HG02981 (cell line): Measurements from ENCODE around the gene NHLH2.

Experiments used
- ATAC-seq: cut with Tn5 transposase; IDR thresholded peaks from one replicate; pipeline ENCODE4 v1.9.1; 2021; ENCODE audit warnings: mild to moderate bottlenecking, moderate library complexity; ENCODE audit not compliant: unreplicated experiment

The NHLH2 gene

GRCh38 chr1:115838431-115839028 is 2.4 kb downstream of the NHLH2 start:
- no peak for ATAC-seq

DNA sequence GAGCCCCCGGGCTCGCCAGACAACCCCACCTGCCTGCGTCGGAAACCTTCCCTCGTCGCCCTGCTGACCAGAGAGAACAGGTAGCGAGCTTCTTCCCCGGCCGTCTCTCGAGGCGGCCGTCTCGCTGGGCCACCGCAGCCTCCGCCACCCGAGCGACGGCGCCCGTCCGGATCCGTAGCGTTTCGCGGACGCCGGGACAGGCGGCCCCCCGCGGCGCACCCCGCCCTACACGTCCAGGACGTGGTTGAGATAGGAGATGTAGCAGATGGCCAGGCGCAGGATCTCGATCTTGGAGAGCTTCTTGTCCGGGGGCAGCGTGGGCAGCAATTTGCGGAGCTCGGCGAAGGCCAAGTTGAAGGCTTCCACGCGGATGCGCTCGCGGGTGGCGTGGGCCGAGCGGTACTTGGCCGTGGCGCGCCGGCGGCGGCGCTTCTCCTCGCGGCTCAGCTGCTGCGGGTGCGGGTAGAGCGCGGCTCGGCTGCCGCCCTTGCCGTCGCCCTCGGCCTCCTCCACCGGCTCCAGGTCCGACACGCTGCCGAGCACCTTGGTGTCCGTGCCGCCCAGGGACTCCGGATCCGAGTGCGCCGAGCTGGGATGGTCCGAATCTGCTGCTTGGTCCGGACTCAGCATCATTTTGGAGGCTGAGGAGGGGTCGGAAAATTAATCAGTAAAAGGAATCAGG is 3.0 kb downstream of the NHLH2 start:
- no peak for ATAC-seq

GRCh38 chr1:115837341-115837739 is 3.6 kb downstream of the NHLH2 start:
- ATAC-seq = no peak

GRCh38 chr1:115833856-115834255 is 7.1 kb downstream of the NHLH2 start:
- ATAC-seq = no peak

- ATAC-seq = no peak
These were observed 8.3 kb downstream of the NHLH2 start for GRCh38 chr1:115832651-115833050.

DNA sequence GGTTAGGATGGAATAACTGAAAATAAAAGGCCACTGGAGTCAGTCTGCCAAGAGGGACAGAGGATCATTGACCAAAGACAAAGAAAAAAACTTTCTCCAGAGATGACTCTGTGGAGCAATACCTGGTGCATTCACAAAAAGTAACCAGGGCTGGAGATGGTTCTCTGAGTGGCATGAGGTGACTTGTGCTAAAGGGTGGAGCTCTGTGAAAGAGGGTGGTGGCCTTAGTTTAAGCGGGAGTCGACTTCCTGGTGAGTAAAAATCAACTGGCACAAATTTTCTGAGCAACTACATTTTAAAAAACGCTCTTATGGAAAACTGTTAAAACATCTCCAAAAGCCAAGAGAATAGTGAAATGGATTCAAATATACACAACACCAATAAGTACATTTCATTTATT is 10.0 kb downstream of the NHLH2 start:
- no peak for ATAC-seq

GRCh38 chr1:115829947-115830346 is 11.0 kb downstream of the NHLH2 start:
- ATAC-seq = no peak

DNA sequence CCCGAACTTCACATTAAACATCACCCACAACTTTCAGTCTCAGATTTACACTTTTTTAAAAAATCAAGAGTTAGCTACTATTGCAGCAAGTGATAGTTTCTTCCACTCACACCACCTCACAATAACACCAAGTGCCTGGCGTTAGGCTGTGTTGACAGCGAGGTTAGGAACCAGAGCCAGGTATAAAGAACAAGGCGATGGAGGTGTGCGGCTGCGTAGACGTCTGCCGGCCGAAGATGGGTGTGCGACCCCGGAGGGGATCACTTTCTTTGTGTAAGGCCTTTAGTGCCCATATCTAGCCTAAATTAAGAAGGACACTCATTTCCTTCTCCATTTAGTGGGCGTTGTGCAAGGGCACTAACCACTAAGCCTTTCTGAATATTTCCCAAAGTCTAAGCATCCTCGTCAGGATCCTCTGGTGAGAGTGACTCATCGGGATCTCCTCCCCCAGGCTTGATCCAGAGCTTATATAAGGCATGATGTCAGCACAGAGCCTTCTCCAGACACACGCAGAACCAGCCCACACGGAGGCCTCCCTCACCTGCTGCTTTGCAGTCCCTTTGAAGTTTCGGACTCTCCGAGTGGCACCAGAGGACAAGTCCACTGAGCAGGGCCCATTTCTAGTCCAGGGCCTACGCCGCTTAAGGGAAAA is 11.8 kb downstream of the NHLH2 start:
- ATAC-seq = no peak

DNA sequence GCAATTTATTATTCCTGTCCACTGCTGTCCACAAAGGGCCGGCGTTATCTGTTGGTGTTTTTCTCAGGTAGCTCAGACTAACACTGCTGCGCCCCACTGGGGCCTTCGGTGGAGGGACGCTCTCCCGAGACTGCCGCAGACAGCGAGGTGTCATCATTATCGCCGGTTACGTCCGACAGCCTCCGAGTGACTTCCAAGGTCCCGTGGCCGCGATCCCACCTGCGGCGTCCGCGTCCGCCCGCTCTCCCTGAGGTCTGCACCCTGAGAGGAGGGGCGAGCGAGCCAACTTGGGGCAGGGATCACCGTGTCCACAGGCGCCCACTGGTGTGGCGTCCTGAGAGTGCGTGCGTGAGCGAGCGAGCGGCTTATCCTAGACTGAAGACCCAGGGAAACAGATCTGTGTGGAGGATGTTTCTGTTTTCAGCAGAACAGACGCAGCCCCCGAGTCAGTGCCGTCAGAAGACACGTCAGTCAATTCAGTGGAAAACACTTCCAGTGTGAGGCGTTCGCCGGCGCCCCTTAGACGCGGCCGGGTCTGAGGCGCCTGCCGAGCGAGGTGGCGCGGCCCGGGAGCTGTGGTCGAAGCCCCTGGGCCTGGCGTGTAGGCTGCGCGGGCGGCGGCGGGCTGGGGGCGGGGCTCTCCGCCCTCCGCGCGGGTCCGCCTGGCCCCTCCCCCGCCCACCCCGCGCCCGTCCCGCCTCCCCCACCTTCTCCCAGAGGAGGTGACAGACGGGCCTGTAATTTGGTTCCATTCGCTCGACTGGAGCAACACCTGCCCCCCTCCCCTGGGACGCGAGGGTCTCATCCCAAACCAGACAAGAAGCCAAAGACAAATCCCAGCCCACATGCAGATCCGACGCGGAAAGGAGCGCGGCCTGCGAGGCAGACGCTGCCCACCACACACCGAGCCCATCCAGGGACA is 12.6 kb downstream of the NHLH2 start:
- no peak for ATAC-seq

DNA sequence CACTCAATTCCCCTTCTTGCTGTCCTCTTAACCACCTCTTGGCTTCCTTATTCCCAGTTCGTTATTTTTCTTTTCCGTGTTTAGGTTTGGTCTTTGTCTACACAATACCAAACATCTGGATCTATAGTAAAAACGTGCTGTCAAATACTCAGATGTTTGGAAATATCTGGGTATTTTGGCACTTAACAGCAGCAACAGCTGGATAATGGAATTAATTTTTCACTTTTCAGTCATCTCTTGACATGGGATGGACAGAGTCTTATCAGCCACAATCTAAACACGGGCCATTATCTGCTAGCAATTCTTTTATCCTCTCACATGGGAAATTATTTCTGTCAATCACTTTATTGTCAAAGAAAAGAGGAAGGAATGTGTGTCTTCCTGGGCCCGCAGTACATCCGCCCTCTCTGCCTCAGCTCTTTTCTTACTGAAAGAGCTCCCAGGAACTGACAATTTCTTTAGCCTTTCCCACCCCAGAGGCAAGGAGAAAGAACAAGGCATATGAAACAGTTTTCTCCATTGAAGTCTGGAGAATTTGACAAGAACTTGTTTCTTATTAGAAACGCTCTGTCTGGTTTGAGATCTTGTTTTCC is 13.4 kb downstream of the NHLH2 start:
- no peak for ATAC-seq

- ATAC-seq = no peak
These were observed 14.3 kb downstream of the NHLH2 start for GRCh38 chr1:115826628-115827027.

GRCh38 chr1:115822117-115822516 is 18.8 kb downstream of the NHLH2 start:
- ATAC-seq = no peak

DNA sequence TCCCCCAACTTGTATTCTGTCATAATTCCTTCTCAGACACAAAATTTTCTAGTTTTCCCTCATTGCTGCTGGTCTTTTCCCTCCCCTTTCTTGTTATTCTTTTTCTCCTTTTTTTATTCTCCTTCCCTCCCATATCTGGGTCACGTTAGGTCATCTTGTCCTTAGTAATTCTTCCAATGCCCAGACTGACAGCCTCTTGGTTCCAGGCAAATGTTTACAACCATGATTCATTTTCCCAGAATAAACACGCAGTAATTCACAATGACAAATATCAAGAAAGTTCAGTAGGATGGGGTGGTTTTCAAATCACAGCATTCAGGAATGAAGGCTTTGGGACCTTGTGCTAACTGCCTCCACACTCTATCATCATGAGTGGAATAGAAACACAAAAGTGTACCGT is 25.2 kb downstream of the NHLH2 start:
- no peak for ATAC-seq

GRCh38 chr1:115814685-115815398 is 26.1 kb downstream of the NHLH2 start:
- ATAC-seq = no peak

DNA sequence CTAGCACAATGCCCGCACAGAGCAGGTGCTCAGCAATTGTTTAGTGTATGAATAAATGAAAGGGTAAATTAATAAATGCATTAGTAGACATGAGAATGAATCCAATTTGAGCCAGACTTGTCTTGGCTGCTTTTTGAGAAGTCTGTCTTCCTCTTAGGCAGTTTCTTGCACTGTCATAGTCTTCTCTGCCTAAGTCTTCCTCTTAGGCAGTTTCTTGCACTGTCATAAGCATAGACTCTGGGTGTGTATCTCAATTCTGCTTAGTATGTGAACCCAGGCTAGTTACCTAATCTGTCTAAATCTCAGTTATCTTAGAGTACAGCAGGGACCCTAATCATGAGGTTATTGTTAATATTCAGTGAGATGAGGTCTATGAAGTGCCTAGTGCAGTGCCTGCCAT is 27.2 kb downstream of the NHLH2 start:
- ATAC-seq = no peak

DNA sequence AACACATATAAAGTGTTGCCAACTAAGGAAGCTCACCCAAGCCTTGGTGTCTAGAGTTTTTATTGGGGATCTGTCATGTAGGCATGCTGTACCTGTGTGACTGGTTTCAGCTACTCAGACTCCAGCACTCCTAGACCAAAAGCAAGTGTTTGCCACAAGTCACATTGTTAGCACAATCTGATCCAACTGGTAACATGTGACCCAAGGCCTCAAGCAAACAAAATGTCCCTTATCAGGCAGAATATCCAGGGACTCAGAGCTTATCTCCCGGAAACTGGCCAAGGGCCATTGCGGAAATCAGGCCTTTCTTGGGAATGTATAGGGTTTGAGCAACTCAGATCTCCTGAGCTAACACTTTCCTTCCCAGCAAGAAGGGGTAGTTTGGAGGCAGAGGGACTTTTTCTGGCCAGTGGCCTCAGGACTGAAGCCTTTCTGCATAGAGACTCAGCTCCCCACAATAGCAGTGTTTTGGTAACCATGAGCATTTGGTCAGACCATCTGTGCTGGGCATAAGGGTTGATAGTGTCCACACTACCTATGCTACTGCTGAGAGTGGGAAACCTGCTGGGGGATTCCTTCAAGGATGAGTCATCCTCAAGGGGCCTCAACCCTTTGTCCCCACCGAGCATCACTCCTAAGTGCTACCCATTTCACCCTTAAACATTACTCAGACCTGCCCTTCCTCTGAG is 29.6 kb downstream of the NHLH2 start:
- ATAC-seq = no peak

DNA sequence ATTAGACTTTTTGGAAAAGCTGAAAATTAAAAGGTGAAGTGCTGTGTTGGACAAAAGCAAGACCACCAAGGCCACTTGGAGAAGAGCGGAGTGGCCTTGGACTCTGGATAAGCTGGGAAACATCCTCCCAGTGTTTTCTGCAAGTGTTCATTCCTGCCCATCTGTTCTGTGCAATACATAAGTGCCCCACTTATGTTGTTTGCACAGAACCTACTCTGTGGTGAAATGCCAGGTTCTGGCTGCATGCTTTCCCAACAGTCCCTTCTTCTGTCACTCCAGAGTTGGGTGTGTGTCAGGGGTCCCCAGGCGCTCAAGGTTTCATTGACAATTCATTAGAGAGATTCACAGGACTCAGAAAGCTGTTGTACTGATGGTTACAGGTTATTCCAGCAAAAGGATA is 30.3 kb downstream of the NHLH2 start:
- ATAC-seq = no peak

GRCh38 chr1:115809847-115810246 is 31.1 kb downstream of the NHLH2 start:
- ATAC-seq = no peak

DNA sequence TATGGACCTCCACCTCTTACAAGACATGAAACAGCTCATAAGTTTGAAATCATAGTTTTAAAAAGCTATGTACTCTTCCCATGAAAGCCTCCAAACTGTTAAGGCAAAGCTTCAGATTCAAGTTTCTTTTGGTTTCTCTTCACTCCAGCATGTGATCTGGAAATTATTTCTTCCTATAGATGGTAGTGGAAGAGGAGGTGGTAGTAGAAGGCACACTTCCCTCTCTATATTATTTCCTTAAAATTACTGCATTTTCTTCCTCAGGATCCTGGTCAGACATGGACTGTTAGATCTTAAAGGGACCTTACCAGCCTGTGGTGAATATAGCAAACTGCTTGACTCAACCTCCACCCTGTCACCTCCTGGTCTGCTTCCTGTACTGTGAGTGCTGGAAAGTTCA is 31.9 kb downstream of the NHLH2 start:
- no peak for ATAC-seq

GRCh38 chr1:115807723-115808122 is 33.2 kb downstream of the NHLH2 start:
- ATAC-seq = no peak
